WERI-Rb-1 (cell line): Measurements from ENCODE around the gene COL15A1.

Experiments used
- DNase-seq: peaks from one replicate; pipeline ENCODE4 v3.0.0-alpha.2; 2020
- H3K27ac ChIP-seq: fragments of 250-450 bp; sonication (Bioruptor Pico); 2 replicates; pipeline ENCODE4 v1.5.1; 2020; ENCODE audit warnings: mild to moderate bottlenecking, moderate library complexity
- H3K27me3 ChIP-seq: fragments of 250-450 bp; sonication (Bioruptor Pico); 2 replicates; pipeline ENCODE4 v1.5.1; 2021; ENCODE audit warnings: mild to moderate bottlenecking, low read depth, moderate library complexity; ENCODE audit not compliant: insufficient read depth, severe bottlenecking
- H3K36me3 ChIP-seq: fragments of 250-450 bp; sonication (Bioruptor Pico); 2 replicates; pipeline ENCODE4 v1.5.1; 2020; ENCODE audit warnings: mild to moderate bottlenecking, moderate library complexity
- H3K4me3 ChIP-seq: 2 replicates; pipeline ENCODE4 v1.5.1; 2011; ENCODE audit warnings: low read depth, mild to moderate bottlenecking, control low read depth, low read length
- H3K9me3 ChIP-seq: fragments of 250-450 bp; sonication (Bioruptor Pico); 2 replicates; pipeline ENCODE4 v1.5.1; 2021; ENCODE audit warnings: mild to moderate bottlenecking, moderate library complexity; ENCODE audit not compliant: severe bottlenecking
- CTCF ChIP-seq: IDR thresholded peaks from 2 replicates; pipeline ENCODE4 v1.5.1; 2011; ENCODE audit warnings: low read depth, mild to moderate bottlenecking, control low read depth, inconsistent platforms, low read length

Gene COL15A1

GRCh38 chr9:99026271-99026955 lies 82.7 kb downstream of the COL15A1 start:
- Histone ChIP-seq H3K4me3 (no peak overlapping the region), H3K27ac (no peak overlapping the region), H3K27me3 (no peaks in the 10 kb centered on the region), H3K36me3 (no peaks in the 10 kb centered on the region), H3K9me3 (no peaks in the 10 kb centered on the region)
- no peak for TF ChIP-seq CTCF
- no peak for DNase-seq

DNA sequence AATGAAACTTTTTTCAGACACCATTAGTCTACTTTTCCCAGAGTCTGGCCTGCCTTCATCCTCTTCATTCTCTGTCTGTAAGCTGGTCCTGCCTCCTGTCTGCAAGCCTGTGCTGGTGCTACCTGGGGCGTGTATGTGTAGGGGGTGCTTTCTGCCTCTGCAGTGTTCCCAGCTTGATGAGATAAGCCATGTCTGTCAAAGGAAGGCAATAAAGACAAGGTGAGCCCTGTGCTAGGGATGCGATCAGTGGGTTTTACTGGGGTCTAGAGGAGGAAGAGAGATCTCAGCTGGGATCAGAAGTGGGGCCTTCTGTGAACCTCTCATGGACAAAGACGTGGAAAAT lies 83.2 kb downstream of the COL15A1 start:
- Histone ChIP-seq H3K4me3 (no peak overlapping the region), H3K36me3 (no peaks in the 10 kb centered on the region), H3K27me3 (no peaks in the 10 kb centered on the region), H3K27ac (no peak overlapping the region), H3K9me3 (no peaks in the 10 kb centered on the region)
- TF ChIP-seq CTCF = no peak
- DNase-seq = no peak

DNA sequence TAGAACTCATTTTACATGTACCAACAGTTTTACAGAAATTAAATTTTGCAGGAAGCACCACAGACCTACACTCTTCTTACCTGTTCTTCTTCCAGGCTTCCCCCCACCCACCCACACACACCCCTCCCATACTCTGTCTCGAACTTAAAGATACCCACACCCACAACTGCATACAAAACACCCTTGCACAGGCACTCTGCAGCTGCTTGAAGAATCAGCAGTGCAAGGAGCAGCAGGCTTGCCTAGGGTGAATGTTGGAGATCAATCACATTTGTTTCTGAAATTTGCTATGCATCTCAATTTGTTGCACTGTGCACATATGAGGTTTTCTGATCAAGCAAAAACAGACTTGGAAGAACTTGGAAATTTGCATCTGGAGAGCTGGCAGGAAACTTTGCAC lies 83.7 kb downstream of the COL15A1 start:
- Histone ChIP-seq H3K27ac (no peak overlapping the region), H3K36me3 (no peaks in the 10 kb centered on the region), H3K9me3 (no peaks in the 10 kb centered on the region), H3K27me3 (no peaks in the 10 kb centered on the region), H3K4me3 (no peak overlapping the region)
- no peak for DNase-seq
- no peak for TF ChIP-seq CTCF

DNA sequence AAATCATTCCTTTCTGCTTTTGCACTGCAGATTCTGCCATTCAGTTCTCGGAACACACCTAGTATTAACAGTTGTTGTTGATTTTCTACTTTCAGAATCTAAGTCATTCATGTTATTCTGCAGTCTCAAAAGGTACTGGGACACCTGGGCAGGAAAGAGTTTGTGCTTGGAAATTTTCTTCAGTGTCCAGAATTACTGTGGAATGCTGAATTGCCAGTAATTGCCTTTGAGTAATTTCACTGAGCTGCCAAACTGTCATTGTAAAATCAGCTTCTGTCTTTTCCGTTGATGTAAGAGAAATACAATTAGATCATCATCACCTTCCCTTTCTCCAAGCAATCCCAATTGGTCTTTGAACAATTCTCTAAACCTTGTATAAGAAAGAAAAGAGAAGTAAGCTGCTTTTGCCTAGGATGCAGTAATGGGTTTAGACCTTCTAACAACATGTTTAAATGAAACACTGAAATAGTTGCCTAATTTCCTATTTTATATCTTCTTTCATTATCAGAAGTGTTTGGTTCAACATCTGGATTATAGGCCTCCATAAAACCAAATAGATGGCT lies 85.5 kb downstream of the COL15A1 start:
- peaks cover 3% of the 10 kb centered on the region for H3K9me3 ChIP-seq
- no peak for DNase-seq
- H3K4me3 ChIP-seq = no peak overlapping the region
- no peak overlapping the region for H3K27ac ChIP-seq
- no peak for TF ChIP-seq CTCF
- H3K27me3 ChIP-seq = no peaks in the 10 kb centered on the region
- no peaks in the 10 kb centered on the region for H3K36me3 ChIP-seq

- Histone ChIP-seq H3K36me3 (no peaks in the 10 kb centered on the region), H3K4me3 (no peak overlapping the region), H3K27me3 (no peaks in the 10 kb centered on the region), H3K27ac (no peak overlapping the region), H3K9me3 (peaks cover 3% of the 10 kb centered on the region)
- no peak for DNase-seq
- no peak for TF ChIP-seq CTCF
Measured at GRCh38 chr9:99030092-99030511, 86.4 kb downstream of the COL15A1 start.

DNA sequence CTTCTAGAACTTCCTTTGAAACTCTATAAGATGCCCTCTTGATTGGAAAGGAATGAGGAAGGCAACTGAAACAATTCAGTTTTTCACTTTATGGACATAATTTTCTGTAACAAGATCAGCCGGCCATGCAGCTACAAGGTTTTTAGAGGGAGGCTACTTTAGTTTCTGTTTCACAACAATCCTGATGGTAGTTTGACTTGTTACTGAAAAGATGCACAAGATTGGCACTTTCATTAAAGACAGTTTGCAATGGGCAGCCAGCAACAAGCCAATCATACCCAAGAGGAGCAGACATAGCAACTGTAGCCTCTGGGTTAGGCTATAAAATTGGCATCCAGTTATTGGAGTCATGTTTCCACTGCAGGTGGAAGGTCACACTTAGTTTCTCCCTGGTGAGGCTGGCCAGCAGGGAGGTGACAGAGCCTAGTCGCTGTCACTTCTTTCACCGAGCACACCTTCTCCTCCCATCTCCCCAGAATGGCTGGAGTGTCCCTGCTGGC lies 87.0 kb downstream of the COL15A1 start:
- Histone ChIP-seq H3K36me3 (no peaks in the 10 kb centered on the region), H3K9me3 (peaks cover 3% of the 10 kb centered on the region), H3K4me3 (no peak overlapping the region), H3K27me3 (no peaks in the 10 kb centered on the region), H3K27ac (no peak overlapping the region)
- TF ChIP-seq CTCF = no peak
- DNase-seq = no peak
